BLaER1 treated with 17β-estradiol and CSF1 and Interleukin-3, amounts not matched to agents 10 nM and 100 nM (cell line): ENCODE results near the gene PHLDA2.

Experiments
- H3K27ac ChIP-seq, 11 experiments: shearing (Covaris generic); formaldehyde crosslinking; 2 replicates each; pipeline ENCODE4 v1.8.1; 2022
- H3K27me3 ChIP-seq, 11 experiments: shearing (Covaris generic); formaldehyde crosslinking; 2 replicates each; pipeline ENCODE4 v1.8.1; 2022
- H3K36me3 ChIP-seq, 11 experiments: shearing (Covaris generic); formaldehyde crosslinking; 2 replicates each; pipeline ENCODE4 v1.8.1; 2022
- H3K4me1 ChIP-seq, 10 experiments: shearing (Covaris generic); formaldehyde crosslinking; 2 replicates each; pipeline ENCODE4 v1.8.1; 2022
- H3K4me2 ChIP-seq, 11 experiments: shearing (Covaris generic); formaldehyde crosslinking; 2 replicates each; pipeline ENCODE4 v1.8.1; 2022
- H3K4me3 ChIP-seq, 10 experiments: shearing (Covaris generic); formaldehyde crosslinking; 2 replicates each; pipeline ENCODE4 v1.8.1; 2022
- H3K9ac ChIP-seq, 11 experiments: shearing (Covaris generic); formaldehyde crosslinking; 2 replicates each; pipeline ENCODE4 v1.8.1; 2022
- H3K9me3 ChIP-seq, 11 experiments: shearing (Covaris generic); formaldehyde crosslinking; replicated peaks in 1 of 11; 2 replicates each; pipeline ENCODE4 v1.8.1; 2022
- H4K20me1 ChIP-seq, 11 experiments: shearing (Covaris generic); formaldehyde crosslinking; 2 replicates each; pipeline ENCODE4 v1.8.1; 2022
- Cebpa-rat ChIP-seq, 11 experiments: shearing (Covaris generic); IDR thresholded peaks; 2 replicates each; pipeline ENCODE4 v1.8.1; 2022

PHLDA2 gene

GRCh38 chr11:2929531-2929949 is 320 bp upstream of the PHLDA2 start:
- H3K27me3 ChIP-seq = peaks cover 34 to 69% (median 63%) of the 10 kb centered on the region in 11 experiments
- peak overlapping the region; percentile 85 to 99 (median 96) for H3K4me2 ChIP-seq
- no peak for TF ChIP-seq Cebpa-rat (IDR thresholded peaks at IDR 0.05)
- peak overlapping the region; percentile 39 to 71 (median 57); a peak in 19 of 20 replicates for H3K4me3 ChIP-seq
- H3K36me3 ChIP-seq = no peaks in the 10 kb centered on the region
- peak overlapping the region in 5 of 11 experiments; percentile 18 to 84 (median 66); a peak in 11 of 22 replicates for H3K27ac ChIP-seq
- peaks cover 0 to 45% (median 27%) of the 10 kb centered on the region in 11 experiments; a peak in 18 of 22 replicates for H4K20me1 ChIP-seq
- H3K9ac ChIP-seq = peak overlapping the region in 9 of 11 experiments; percentile 26 to 78 (median 62); a peak in 14 of 22 replicates
- H3K4me1 ChIP-seq = peaks cover 59 to 75% (median 66%) of the 10 kb centered on the region in 10 experiments
- no peaks in the 10 kb centered on the region for H3K9me3 ChIP-seq

GRCh38 chr11:2927851-2928604 is 1.2 kb downstream of the PHLDA2 start:
- Histone ChIP-seq H4K20me1 (peaks cover 0 to 53% (median 27%) of the 10 kb centered on the region in 11 experiments; a peak in 18 of 22 replicates), H3K9me3 (no peaks in the 10 kb centered on the region), H3K36me3 (no peaks in the 10 kb centered on the region), H3K9ac (peak overlapping the region in 5 of 11 experiments; percentile 17 to 61 (median 27); a peak in 5 of 22 replicates), H3K4me2 (peak overlapping the region; percentile 74 to 99 (median 94)), H3K27ac (no peak overlapping the region), H3K4me1 (peaks cover 44 to 62% (median 51%) of the 10 kb centered on the region in 10 experiments), H3K4me3 (peak overlapping the region; percentile 44 to 71 (median 56); a peak in 18 of 20 replicates), H3K27me3 (peaks cover 34 to 69% (median 63%) of the 10 kb centered on the region in 11 experiments)
- no peak for TF ChIP-seq Cebpa-rat (IDR thresholded peaks at IDR 0.05)

- TF ChIP-seq Cebpa-rat (IDR thresholded peaks at IDR 0.05) = no peak
- H4K20me1 ChIP-seq = peaks cover 0 to 53% (median 21%) of the 10 kb centered on the region in 11 experiments; a peak in 18 of 22 replicates
- peaks cover 37 to 60% (median 44%) of the 10 kb centered on the region in 10 experiments for H3K4me1 ChIP-seq
- H3K9ac ChIP-seq = 0 out of 22 replicates have a peak overlapping the region, but pooled peaks of 1 of the 11 experiments have one; percentile 8
- no peak overlapping the region for H3K27ac ChIP-seq
- peaks cover 34 to 66% (median 59%) of the 10 kb centered on the region in 11 experiments for H3K27me3 ChIP-seq
- no peaks in the 10 kb centered on the region for H3K36me3 ChIP-seq
- H3K4me3 ChIP-seq = peak overlapping the region in 2 of 10 experiments; percentile 68 to 71; a peak in 4 of 20 replicates
- H3K4me2 ChIP-seq = peak overlapping the region; percentile 74 to 99 (median 94)
- no peaks in the 10 kb centered on the region for H3K9me3 ChIP-seq
Observed at GRCh38 chr11:2927121-2927800, 2.0 kb downstream of the PHLDA2 start.

GRCh38 chr11:2926611-2927051 is 2.6 kb downstream of the PHLDA2 start:
- Histone ChIP-seq H3K27ac (no peak overlapping the region), H3K9ac (no peak overlapping the region), H3K4me2 (no peak overlapping the region), H4K20me1 (peaks cover 0 to 54% (median 21%) of the 10 kb centered on the region in 11 experiments; a peak in 18 of 22 replicates), H3K36me3 (no peaks in the 10 kb centered on the region), H3K27me3 (peaks cover 34 to 64% (median 55%) of the 10 kb centered on the region in 11 experiments), H3K4me1 (peaks cover 36 to 60% (median 44%) of the 10 kb centered on the region in 10 experiments), H3K9me3 (no peaks in the 10 kb centered on the region), H3K4me3 (no peak overlapping the region)
- TF ChIP-seq Cebpa-rat (IDR thresholded peaks at IDR 0.05) = no peak

- Histone ChIP-seq H3K27ac (no peak overlapping the region), H3K27me3 (peaks cover 34 to 48% (median 39%) of the 10 kb centered on the region in 11 experiments), H3K9me3 (no peaks in the 10 kb centered on the region), H3K36me3 (no peaks in the 10 kb centered on the region), H3K4me3 (no peak overlapping the region), H3K4me1 (peaks cover 29 to 66% (median 49%) of the 10 kb centered on the region in 10 experiments), H4K20me1 (peaks cover 0 to 56% (median 21%) of the 10 kb centered on the region in 11 experiments; a peak in 18 of 22 replicates), H3K9ac (no peak overlapping the region), H3K4me2 (peak overlapping the region in 1 of 11 experiments; percentile 14; a peak in 2 of 22 replicates)
- TF ChIP-seq Cebpa-rat (IDR thresholded peaks at IDR 0.05) = no peak
Observed at GRCh38 chr11:2924821-2925675, 4.2 kb downstream of the PHLDA2 start.

- H3K4me2 ChIP-seq = no peak overlapping the region
- H3K9ac ChIP-seq = no peak overlapping the region
- no peaks in the 10 kb centered on the region for H3K36me3 ChIP-seq
- no peak overlapping the region for H3K4me3 ChIP-seq
- H4K20me1 ChIP-seq = peaks cover 0 to 58% (median 20%) of the 10 kb centered on the region in 11 experiments; a peak in 18 of 22 replicates
- H3K4me1 ChIP-seq = peaks cover 27 to 66% (median 49%) of the 10 kb centered on the region in 10 experiments
- H3K27me3 ChIP-seq = peaks cover 30 to 41% (median 33%) of the 10 kb centered on the region in 11 experiments
- no peak overlapping the region for H3K27ac ChIP-seq
- H3K9me3 ChIP-seq = no peaks in the 10 kb centered on the region
- no peak for TF ChIP-seq Cebpa-rat (IDR thresholded peaks at IDR 0.05)
Observed at GRCh38 chr11:2924381-2924780, 4.8 kb downstream of the PHLDA2 start.

- Histone ChIP-seq H3K4me1 (peaks cover 29 to 68% (median 50%) of the 10 kb centered on the region in 10 experiments), H3K4me3 (no peak overlapping the region), H4K20me1 (peaks cover 0 to 63% (median 18%) of the 10 kb centered on the region in 11 experiments; a peak in 18 of 22 replicates), H3K9me3 (no peaks in the 10 kb centered on the region), H3K27me3 (peaks cover 25 to 34% (median 26%) of the 10 kb centered on the region in 11 experiments), H3K9ac (0 out of 22 replicates have a peak overlapping the region, but pooled peaks of 1 of the 11 experiments have one; percentile 18), H3K27ac (no peak overlapping the region), H3K4me2 (peak overlapping the region in 1 of 11 experiments; percentile 15; a peak in 1 of 22 replicates), H3K36me3 (no peaks in the 10 kb centered on the region)
- TF ChIP-seq Cebpa-rat (IDR thresholded peaks at IDR 0.05) = no peak
Observed at GRCh38 chr11:2923446-2924375, 5.5 kb downstream of the PHLDA2 start.
